NCI-H146 (cell line): Measurements from ENCODE around the gene PKN3.

Experiments used
- DNase-seq: peaks from one replicate; lab custom pipeline; 2025; lab: John Stamatoyannopoulos, UW

PKN3 gene

GRCh38 chr9:128742401-128742800 lies 40.1 kb downstream of the PKN3 start:
- no peak for DNase-seq

GRCh38 chr9:128743421-128743820 lies 41.1 kb downstream of the PKN3 start:
- DNase-seq = no peak

DNA sequence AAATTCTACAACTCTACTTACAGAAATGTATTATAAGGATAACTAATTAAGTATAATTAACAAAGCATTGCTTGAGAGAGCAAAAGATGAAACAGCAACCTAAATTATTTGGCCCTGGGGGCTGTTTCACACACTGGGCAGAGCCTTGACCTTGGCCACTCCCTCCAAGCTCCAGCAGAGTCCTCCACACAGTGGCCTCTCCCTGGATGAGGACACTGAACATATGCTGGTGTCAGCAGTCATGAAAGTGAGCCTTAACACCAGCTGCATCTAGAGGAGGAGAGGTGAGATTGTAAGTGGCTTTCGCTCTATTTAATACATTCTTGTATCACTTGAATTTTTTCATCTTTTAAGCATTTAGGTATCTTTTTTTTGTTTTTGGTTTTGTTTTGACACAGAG lies 44.9 kb downstream of the PKN3 start:
- DNase-seq = no peak

DNA sequence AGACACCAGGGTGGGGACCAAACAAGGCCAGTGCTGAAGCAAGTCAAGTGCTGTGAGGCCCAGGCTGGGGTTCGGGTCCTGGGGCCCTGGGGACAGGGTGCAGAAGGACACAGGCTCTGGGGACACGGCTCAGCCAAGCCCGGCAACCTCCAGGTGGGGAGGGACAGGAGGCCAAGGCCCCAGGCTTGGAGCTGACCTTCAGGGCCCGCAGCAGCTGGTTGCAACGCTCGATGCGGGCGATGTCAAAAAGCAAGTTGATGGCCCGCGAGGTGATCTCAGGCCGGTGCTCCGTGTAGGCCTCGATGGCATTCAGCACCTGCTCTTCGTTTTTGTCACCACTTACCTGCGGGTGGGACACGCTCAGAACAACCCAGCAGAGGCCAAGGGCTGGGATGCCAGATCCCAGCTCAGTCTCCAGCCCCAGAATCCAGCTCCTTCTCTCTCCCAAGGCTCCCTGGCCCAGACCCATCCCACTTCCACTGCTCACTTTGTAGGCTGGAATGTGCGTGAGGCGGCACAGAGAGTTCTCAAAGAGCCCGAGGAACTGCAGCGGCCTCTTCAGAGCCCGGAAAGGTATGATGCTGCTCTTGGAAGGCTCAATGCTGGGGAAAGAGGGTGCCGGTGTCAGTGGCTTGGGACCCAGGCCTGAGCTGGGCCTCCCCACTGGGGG lies 48.8 kb downstream of the PKN3 start:
- DNase-seq = no peak

- DNase-seq = no peak
Observed at GRCh38 chr9:128753627-128754026, 51.3 kb downstream of the PKN3 start.

- no peak for DNase-seq
Observed at GRCh38 chr9:128757602-128758001, 55.3 kb downstream of the PKN3 start.

DNA sequence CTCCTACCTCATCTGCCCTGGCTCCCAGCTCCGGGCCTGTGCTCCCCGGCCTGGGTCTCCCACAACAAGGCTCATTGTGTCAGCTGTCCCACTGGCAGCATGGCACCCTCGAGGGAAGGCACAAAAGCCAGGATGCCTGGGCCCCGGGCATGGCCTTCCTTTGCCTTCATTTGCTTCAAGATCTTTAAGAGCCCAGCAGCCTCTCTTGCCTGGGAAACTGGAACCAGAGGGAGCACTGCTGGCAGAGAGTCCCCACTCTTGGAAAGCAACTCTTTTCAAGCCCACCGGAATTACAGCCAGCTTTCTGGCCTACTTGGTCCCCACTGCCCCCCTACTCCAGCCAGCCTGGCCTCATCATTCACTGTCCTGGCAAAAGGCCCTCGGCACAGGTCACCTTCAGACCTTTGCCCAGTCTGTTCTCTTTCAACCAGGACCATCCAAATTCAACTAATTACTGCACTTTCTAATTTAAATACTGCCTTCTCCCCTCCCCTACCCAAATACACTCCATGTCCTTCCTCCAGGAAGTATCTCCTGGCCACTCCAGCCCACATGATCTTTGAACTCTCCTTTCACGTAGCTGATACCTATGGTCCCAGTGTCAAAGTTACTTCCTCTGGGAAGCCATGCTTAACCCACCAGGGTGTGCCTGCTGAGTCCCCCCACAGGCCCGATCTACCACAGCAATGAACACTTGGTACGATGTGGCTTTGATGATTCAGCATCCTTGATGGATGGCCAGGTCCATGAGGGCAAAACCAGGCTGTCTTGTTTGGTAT lies 60.6 kb downstream of the PKN3 start:
- no peak for DNase-seq

DNA sequence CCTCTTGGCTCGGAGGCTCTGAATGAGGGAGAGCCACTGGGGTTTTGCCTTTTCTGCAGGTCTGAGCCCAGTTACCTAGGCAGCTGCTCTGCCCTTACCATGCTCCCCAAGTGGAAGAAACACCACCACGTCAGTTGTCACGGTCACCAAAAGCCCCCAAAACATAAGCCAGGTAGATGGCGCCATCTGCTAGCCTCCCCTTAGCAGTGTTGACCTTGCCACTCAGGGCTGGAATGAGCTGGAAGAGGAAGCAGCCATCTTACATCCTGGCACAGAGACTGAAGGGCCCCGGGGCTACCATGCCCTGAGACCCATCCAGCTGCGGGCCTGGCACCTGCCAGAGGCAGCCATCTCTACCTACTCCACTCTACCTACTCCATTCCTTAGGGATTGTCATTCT lies 62.1 kb downstream of the PKN3 start:
- no peak for DNase-seq

- DNase-seq = no peak
Observed at GRCh38 chr9:128765499-128765898, 63.2 kb downstream of the PKN3 start.

- no peak for DNase-seq
Observed at GRCh38 chr9:128768606-128769005, 66.3 kb downstream of the PKN3 start.
